Spleen (tissue), 11 donors: Measurements from ENCODE around the gene PPP6R3. TPM values are rescaled to one million over a fixed set of nuclear protein-coding genes. Genes with fewer than 3 reads are reported as not detected.

ENCODE experiments used
- DNase-seq: peaks from one replicate; pipeline ENCODE4 v3.0.0-alpha.2; 2020
- H3K27ac ChIP-seq, 8 donors: fragments of 200-600 bp; sonication (generic) in 7 of 8; 1 replicate in 4 of 8; 2 replicates in 4 of 8; pipeline versions ENCODE4 v1.5.0 to v1.8.0; 2016 to 2021; ENCODE audit warnings: inconsistent platforms in 4 of 8, mild to moderate bottlenecking in 4 of 8, moderate library complexity in 1 of 8
- H3K27me3 ChIP-seq, 7 donors: fragments of 200-600 bp; sonication (generic) in 6 of 7; replicated peaks in 1 of 7; 1 replicate in 4 of 7; 2 replicates in 3 of 7; pipeline versions ENCODE4 v1.5.0 to v1.8.0; 2016 to 2021; ENCODE audit warnings: inconsistent platforms in 3 of 7, mild to moderate bottlenecking in 1 of 7
- H3K36me3 ChIP-seq, 6 donors: fragments of 200-600 bp; sonication (generic) in 5 of 6; 1 replicate in 4 of 6; 2 replicates in 2 of 6; pipeline versions ENCODE4 v1.5.0 to v1.8.0; 2016 to 2021; ENCODE audit warnings: inconsistent platforms in 2 of 6
- H3K4me1 ChIP-seq, 6 donors: fragments of 200-600 bp; sonication (generic) in 5 of 6; 1 replicate in 3 of 6; 2 replicates in 3 of 6; pipeline versions ENCODE4 v1.5.0 to v1.8.0; 2016 to 2021; ENCODE audit warnings: inconsistent platforms in 3 of 6
- H3K4me3 ChIP-seq, 8 donors: fragments of 200-600 bp; sonication (generic) in 7 of 8; 1 replicate in 4 of 8; 2 replicates in 4 of 8; pipeline versions ENCODE4 v1.5.0 to v1.8.0; 2016 to 2021; ENCODE audit warnings: inconsistent platforms in 4 of 8, mild to moderate bottlenecking in 4 of 8, moderate library complexity in 2 of 8
- H3K9me3 ChIP-seq, 8 donors: fragments of 200-600 bp; sonication (generic) in 7 of 8; 1 replicate in 4 of 8; 2 replicates in 4 of 8; pipeline versions ENCODE4 v1.5.0 to v1.8.0; 2016 to 2021; ENCODE audit warnings: inconsistent platforms in 4 of 8
- CTCF ChIP-seq, 11 experiments: fragments of 200-600 bp in 7 of 11; fragments of 450-650 bp in 4 of 11; sonication (generic) in 4 of 11; IDR thresholded peaks in 8 of 11; conservative IDR thresholded peaks in 3 of 11; 1 replicate in 7 of 11; 2 replicates in 4 of 11; pipeline versions ENCODE4 v1.4.0 to v1.8.0; 2016 to 2021; ENCODE audit warnings: antibody characterized with exemption in 11 of 11, inconsistent platforms in 4 of 11, mild to moderate bottlenecking in 1 of 11
- POLR2A ChIP-seq, 3 donors: fragments of 450-650 bp; IDR thresholded peaks; one replicate each; pipeline ENCODE4 v1.5.1; 2017; ENCODE audit warnings: antibody characterized with exemption in 3 of 3, mild to moderate bottlenecking in 1 of 3
- POLR2AphosphoS5 ChIP-seq, 3 donors: sonication (generic); formaldehyde crosslinking; IDR thresholded peaks; one replicate each; pipeline ENCODE4 v1.5.1; 2017; ENCODE audit warnings: antibody characterized with exemption in 3 of 3
- WGBS, 5 donors: extraction: QIAGEN DNeasy Blood & Tissue Kit in 3 of 5; methylation state at CpG; one replicate each; pipeline versions ENCODE4 v1.1.5 to v1.1.7; 2013 to 2018; 5-methylcytosine and 5-hydroxymethylcytosine counted together
- intact Hi-C: fragments of 100-400 bp; cut with DNase I; formaldehyde crosslinking; loops from one replicate; pipeline ENCODE4 v1.15.0; 2023; ENCODE audit warnings: low total_unique reads
- polyA plus RNA-seq, 3 donors: library from polyadenylated mRNA; stranded (reverse); fragments of 200-250 nt; gene quantifications; one replicate each; pipeline ENCODE4 v1.2.1, GENCODE V29; 2013
- total RNA-seq, 7 donors: library from RNA; depleted of rRNA in 3 of 7; stranded (reverse); fragments of >200 nt in 3 of 7; fragmentation: NEBNext Ultra II Directional in 4 of 7; extraction: Animal tissue kit (Norgen Biotek cat#: 25700) in 4 of 7; gene quantifications; one replicate each; pipeline versions ENCODE4 v1.1.0 to v1.2.1, GENCODE V29; 2016 to 2021
- donor health status: healthy with polysubstance abuse.
- donor health status: DM: no; HTN: no; CAD: no; lungs with moderate emphysema.
- donor health status: DM: no; HTN: no; CAD: no.
- donor health status: Bipolar disorder and iron deficiency.
- donor health status: healthy.
- donor health status: DM: no; HTN: no; CAD: no.
- donor health status: DM: yes; HTN: yes; CAD: no.

Gene PPP6R3
- total and polyA plus RNA-seq, 10 donors = 23.9 to 178 (median 122) TPM

GRCh38 chr11:68441466-68442230 lies 18.9 kb upstream of the PPP6R3 start:
- Histone ChIP-seq H3K4me1 (peaks cover 0 to 39% (median 15%) of the 10 kb centered on the region in 6 donors), H3K27ac (no peak overlapping the region), H3K27me3 (no peaks in the 10 kb centered on the region), H3K4me3 (no peak overlapping the region), H3K9me3 (no peaks in the 10 kb centered on the region), H3K36me3 (peaks cover 0 to 9% (median 0%) of the 10 kb centered on the region in 6 donors)
- TF ChIP-seq POLR2A (IDR thresholded peaks at IDR 0.05) (no peak), POLR2AphosphoS5 (IDR thresholded peaks at IDR 0.05) (no peak), CTCF (IDR thresholded peaks at IDR 0.05 in 8 of 11, conservative IDR thresholded peaks at IDR 0.05 in 3 of 11) (no peak)
- no peak for DNase-seq
- WGBS, 5 donors = 57 to 80% (median 71%) methylated on average over 6 of the region's 6 CpGs
- intact Hi-C loops = no loop called here

- intact Hi-C loops = no loop called here
- Histone ChIP-seq H3K27ac (no peak overlapping the region), H3K36me3 (peaks cover 0 to 9% (median 0%) of the 10 kb centered on the region in 6 donors), H3K4me3 (no peak overlapping the region), H3K27me3 (no peaks in the 10 kb centered on the region), H3K9me3 (no peaks in the 10 kb centered on the region), H3K4me1 (peaks cover 0 to 39% (median 18%) of the 10 kb centered on the region in 6 donors)
- TF ChIP-seq CTCF (IDR thresholded peaks at IDR 0.05 in 8 of 11, conservative IDR thresholded peaks at IDR 0.05 in 3 of 11) = no peak
- 85 to 95% (median 91%) methylated on average over 10 of the region's 10 CpGs for WGBS, 5 donors
- DNase-seq = no peak
Measured at GRCh38 chr11:68442433-68442832, 18.1 kb upstream of the PPP6R3 start.

- 87 to 98% (median 93%) methylated on average over 6 of the region's 6 CpGs for WGBS, 5 donors
- DNase-seq = peak; percentile 62
- H3K4me1 ChIP-seq = peaks cover 0 to 40% (median 20%) of the 10 kb centered on the region in 6 donors
- intact Hi-C loops = no loop called here
- TF ChIP-seq POLR2A (IDR thresholded peaks at IDR 0.05) (no peak), CTCF (IDR thresholded peaks at IDR 0.05 in 8 of 11, conservative IDR thresholded peaks at IDR 0.05 in 3 of 11) (no peak), POLR2AphosphoS5 (IDR thresholded peaks at IDR 0.05) (no peak)
- H3K27ac ChIP-seq = no peak overlapping the region
- H3K27me3 ChIP-seq = no peaks in the 10 kb centered on the region
- H3K9me3 ChIP-seq = no peaks in the 10 kb centered on the region
- H3K4me3 ChIP-seq = no peak overlapping the region
- no peaks in the 10 kb centered on the region for H3K36me3 ChIP-seq
Measured at GRCh38 chr11:68444566-68444965, 16.0 kb upstream of the PPP6R3 start.

- intact Hi-C loops = loop anchor here (5.0 kb wide), 1 partner anchor 188 kb away; no protein-coding TSS in a partner anchor
Measured at GRCh38 chr11:68445531-68446035, 15.0 kb upstream of the PPP6R3 start.

More at GRCh38 chr11:68445531-68446035, 15.0 kb upstream of the PPP6R3 start:
- Histone ChIP-seq H3K36me3 (no peaks in the 10 kb centered on the region), H3K9me3 (no peaks in the 10 kb centered on the region), H3K27ac (no peak overlapping the region), H3K27me3 (no peaks in the 10 kb centered on the region), H3K4me1 (peaks cover 0 to 29% (median 18%) of the 10 kb centered on the region in 6 donors), H3K4me3 (no peak overlapping the region)
- no peak for TF ChIP-seq POLR2A (IDR thresholded peaks at IDR 0.05)
- TF ChIP-seq POLR2AphosphoS5 (IDR thresholded peaks at IDR 0.05) = no peak
- no peak for TF ChIP-seq CTCF (IDR thresholded peaks at IDR 0.05 in 8 of 11, conservative IDR thresholded peaks at IDR 0.05 in 3 of 11)
- WGBS, 5 donors = 85 to 94% (median 90%) methylated on average over 8 to 11 of the region's 11 CpGs
- DNase-seq = peak; percentile 68
